ENCODE measurements around the gene HERC2.

The HERC2 gene

GRCh38 chr15:28113394-28114113 lies 208.4 kb downstream of the HERC2 start:
- H3K4me3 ChIP-seq (ENCODE audit: low read depth, low read length) = no peak overlapping the region
- no peak for DNase-seq (ENCODE audit: low read depth)
- TF ChIP-seq POLR2A (IDR thresholded peaks at IDR 0.05; ENCODE audit: extremely low read depth, insufficient read length) = no peak
- no peak for TF ChIP-seq MAX (IDR thresholded peaks at IDR 0.05; ENCODE audit: low read depth, low read length)

DNA sequence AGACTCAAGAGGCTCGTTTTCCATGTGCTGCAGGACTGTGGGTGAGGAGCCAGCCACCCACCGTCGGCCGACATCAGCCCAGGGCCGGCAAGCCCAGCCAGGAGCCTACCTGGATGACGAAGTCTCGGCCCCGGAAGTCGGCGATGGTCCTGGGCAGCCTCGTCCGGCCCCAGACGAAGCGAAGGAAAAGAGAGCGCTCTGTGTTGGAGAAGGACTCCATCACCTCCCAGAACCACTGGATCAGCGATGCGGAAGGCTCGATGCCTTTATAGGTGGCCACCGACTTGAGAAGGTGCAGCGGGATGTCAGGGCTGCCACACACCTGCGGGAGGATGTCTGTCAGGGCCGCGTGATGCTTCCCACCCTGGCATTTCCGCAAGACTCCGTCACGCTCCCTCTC lies 209.0 kb downstream of the HERC2 start:
- no peak overlapping the region for H3K4me3 ChIP-seq (ENCODE audit: low read depth, low read length)
- no peak for TF ChIP-seq MAX (IDR thresholded peaks at IDR 0.05; ENCODE audit: low read depth, low read length)
- TF ChIP-seq POLR2A (IDR thresholded peaks at IDR 0.05; ENCODE audit: extremely low read depth, insufficient read length) = no peak
- no peak for TF ChIP-seq CTCF (IDR thresholded peaks at IDR 0.05; ENCODE audit: low read depth, low read length)
- TF ChIP-seq MYC (IDR thresholded peaks at IDR 0.05; ENCODE audit: low read depth, low read length) = no peak
- DNase-seq (ENCODE audit: low read depth) = no peak

DNA sequence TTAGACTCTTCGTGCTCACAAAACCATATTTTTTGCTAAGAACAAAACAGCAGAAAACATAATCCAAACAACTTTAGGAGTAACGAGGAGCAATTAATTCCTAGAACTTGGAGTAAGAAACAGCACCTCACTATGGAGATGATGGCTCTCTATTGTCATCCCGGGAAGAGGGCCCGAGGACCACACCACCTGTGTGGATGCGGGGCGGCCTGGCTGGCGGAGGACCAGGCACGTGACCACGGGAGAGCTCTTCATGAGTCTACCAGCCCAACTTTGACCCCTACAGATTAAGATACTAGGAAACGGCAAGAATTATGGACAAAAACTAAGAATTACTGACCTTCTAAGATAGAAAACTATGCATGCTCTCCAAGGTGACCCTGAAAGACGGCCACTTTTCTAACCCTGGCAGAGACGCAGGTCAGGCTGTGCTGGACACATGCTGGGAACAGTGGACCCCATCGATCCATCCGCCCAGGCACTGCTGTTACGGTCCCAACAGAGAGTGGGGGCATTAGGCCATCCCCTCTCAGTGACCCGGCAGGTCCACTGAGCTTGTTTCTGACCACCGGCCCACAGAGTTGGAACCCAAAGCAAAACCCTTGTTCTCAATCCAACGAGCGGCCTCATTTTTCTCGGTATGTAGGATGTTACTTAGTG lies 209.7 kb downstream of the HERC2 start:
- DNase-seq (ENCODE audit: low read depth) = no peak
- no peak overlapping the region for H3K4me3 ChIP-seq (ENCODE audit: low read depth, low read length)
- TF ChIP-seq POLR2A (IDR thresholded peaks at IDR 0.05; ENCODE audit: extremely low read depth, insufficient read length) = no peak

DNA sequence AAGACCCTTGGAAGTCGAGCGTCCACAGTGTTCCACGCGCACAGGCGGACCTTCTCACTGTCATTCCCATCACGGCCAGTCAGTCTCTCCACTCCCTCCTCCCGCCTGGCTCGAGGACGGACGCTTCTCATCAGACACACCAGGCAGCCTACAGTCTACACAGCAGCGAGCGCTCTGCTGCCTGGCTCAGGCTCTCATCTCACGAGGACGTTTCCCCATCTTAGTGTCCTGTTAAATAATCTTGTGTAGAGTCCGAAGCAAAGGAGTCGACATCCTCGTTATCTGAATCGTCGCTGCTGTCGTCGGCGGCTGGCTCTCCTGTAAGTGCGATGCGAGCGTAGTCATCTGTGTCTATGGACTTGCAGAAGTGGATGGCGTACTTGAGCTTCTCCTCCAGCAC lies 210.4 kb downstream of the HERC2 start:
- TF ChIP-seq CTCF (IDR thresholded peaks at IDR 0.05; ENCODE audit: low read depth, low read length) = no peak
- TF ChIP-seq MYC (IDR thresholded peaks at IDR 0.05; ENCODE audit: low read depth, low read length) = no peak
- TF ChIP-seq POLR2A (IDR thresholded peaks at IDR 0.05; ENCODE audit: extremely low read depth, insufficient read length) = no peak
- TF ChIP-seq MAX (IDR thresholded peaks at IDR 0.05; ENCODE audit: low read depth, low read length) = no peak
- H3K4me3 ChIP-seq (ENCODE audit: low read depth, low read length) = no peak overlapping the region
- no peak for DNase-seq (ENCODE audit: low read depth)

DNA sequence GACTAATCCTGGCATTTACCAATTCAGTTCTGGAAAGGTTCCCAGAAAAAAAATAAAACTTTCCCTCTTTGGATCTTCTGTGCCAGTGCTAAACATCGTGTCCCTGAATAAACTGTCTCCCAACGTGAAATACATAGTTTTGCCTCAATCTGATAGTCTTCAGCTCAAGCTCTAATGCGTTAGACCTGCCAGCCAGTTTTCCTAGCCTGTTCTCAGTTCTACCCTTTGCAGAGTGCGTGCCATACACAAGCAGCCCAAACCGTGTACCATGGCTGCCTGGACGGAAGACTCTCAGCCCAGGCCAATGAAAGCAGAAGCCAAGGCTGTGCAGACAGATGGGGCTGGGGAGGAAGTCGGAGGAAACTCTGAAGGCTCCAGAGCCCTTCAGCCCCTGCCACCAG lies 211.5 kb downstream of the HERC2 start:
- no peak for DNase-seq (ENCODE audit: low read depth)
- TF ChIP-seq POLR2A (IDR thresholded peaks at IDR 0.05; ENCODE audit: extremely low read depth, insufficient read length) (no peak), MYC (IDR thresholded peaks at IDR 0.05; ENCODE audit: low read depth, low read length) (no peak), MAX (IDR thresholded peaks at IDR 0.05; ENCODE audit: low read depth, low read length) (no peak), CTCF (IDR thresholded peaks at IDR 0.05; ENCODE audit: low read depth, low read length) (no peak)
- H3K4me3 ChIP-seq (ENCODE audit: low read depth, low read length) = no peak overlapping the region

DNA sequence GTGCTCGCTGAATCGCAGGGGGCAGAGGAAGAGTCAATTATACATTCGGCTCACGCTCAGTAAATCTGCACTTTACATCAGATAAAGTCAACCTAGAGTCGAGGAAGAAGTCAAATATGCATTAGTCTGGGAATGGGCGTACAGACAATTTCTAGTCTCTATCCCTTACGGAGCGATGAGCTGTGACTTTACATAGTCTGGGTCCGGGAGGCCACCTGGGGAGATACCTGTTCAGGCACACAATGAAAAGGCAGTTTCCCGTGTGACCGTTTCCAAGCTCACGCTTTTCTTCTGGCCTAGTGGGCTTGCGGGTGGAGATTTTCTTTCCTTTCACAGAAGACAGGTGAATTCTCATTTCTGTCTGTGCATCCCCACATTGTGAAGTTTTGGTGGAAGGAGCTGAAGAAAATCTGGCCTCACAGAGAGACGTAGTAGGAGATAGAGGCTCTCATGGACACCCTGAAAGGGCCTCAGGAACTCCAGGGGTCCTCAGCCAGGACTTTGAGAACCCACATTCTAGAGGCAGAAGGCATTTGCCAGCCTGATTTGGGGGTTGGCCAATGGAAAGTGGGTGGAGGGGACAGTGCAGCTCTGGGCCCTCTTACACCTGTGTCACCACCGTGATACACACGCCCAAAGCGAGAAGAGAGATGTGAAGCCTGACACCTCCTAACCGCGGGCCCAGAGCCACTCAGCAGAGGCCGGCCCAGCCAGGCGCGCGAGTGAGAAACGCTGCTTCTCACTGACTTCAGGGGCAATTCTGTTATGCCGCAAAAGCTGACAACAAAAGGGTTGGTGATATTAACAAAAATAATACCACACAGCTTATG lies 212.1 kb downstream of the HERC2 start:
- no peak for TF ChIP-seq CTCF (IDR thresholded peaks at IDR 0.05; ENCODE audit: low read depth, low read length)
- TF ChIP-seq MYC (IDR thresholded peaks at IDR 0.05; ENCODE audit: low read depth, low read length) = no peak
- no peak for TF ChIP-seq MAX (IDR thresholded peaks at IDR 0.05; ENCODE audit: low read depth, low read length)
- TF ChIP-seq POLR2A (IDR thresholded peaks at IDR 0.05; ENCODE audit: extremely low read depth, insufficient read length) = no peak
- no peak for DNase-seq (ENCODE audit: low read depth)
- no peak overlapping the region for H3K4me3 ChIP-seq (ENCODE audit: low read depth, low read length)
